ENCODE data around the gene ESAM. TPM values are rescaled to one million over a fixed set of nuclear protein-coding genes. Genes with fewer than 3 reads are reported as not detected.

Gene ESAM
- polyA plus RNA-seq, 1 donor (not counting 4 experiments of a cell fraction or from before 2014, with no cell fraction given): 0.04 TPM

DNA sequence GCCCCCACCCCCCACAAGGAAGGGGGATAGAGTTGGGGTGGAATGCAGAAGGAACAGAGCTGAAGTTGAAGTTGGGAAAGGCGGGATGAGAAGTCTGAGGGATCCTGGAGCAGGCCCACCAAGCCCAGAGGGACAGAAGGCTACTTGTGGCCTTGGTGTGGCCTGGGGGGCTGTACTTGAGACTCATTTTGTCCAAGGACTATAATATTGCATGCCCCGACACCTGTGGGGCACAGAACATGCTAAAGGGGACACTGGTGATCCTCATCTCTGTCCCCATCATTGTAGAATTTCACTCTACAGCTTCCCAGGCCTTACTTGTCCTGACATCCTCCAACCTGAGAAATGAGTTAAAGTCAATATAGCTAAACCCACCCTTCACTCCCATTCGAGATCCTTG, 1.3 kb downstream of the ESAM start:
- Histone ChIP-seq H3K9me1 (ENCODE audit: control insufficient read depth, extremely low read depth, insufficient read depth, low read length) (no peaks in the 10 kb centered on the region), H3K79me2 (ENCODE audit: control insufficient read depth, insufficient read depth, low read length) (no peaks in the 10 kb centered on the region), H2AFZ (ENCODE audit: control insufficient read depth, low read length) (no peak overlapping the region), H3K27me3 (ENCODE audit: control insufficient read depth, extremely low read depth, insufficient read depth, low read length) (peaks cover 72% of the 10 kb centered on the region), H3K27ac (ENCODE audit: control insufficient read depth, insufficient read depth, low read length) (no peak overlapping the region), H3K4me2 (ENCODE audit: control insufficient read depth, extremely low read depth, insufficient read depth, low read depth, low read length) (no peak overlapping the region), H3K9ac (ENCODE audit: control insufficient read depth, extremely low read depth, insufficient read depth, low read length) (no peak overlapping the region), H3K4me3 (ENCODE audit: control insufficient read depth in 2 of 3, extremely low read depth in 1 of 3, insufficient read depth in 2 of 3, low read depth in 1 of 3, low read length in 3 of 3) (no peak overlapping the region), H4K20me1 (ENCODE audit: control insufficient read depth, extremely low read depth, insufficient read depth, low read length) (no peaks in the 10 kb centered on the region), H3K4me1 (ENCODE audit: control insufficient read depth, extremely low read depth, insufficient read depth, low read length) (peaks cover 13% of the 10 kb centered on the region), H3K9me3 (ENCODE audit: control insufficient read depth, low read depth, low read length) (no peaks in the 10 kb centered on the region), H3K36me3 (ENCODE audit: control insufficient read depth in 2 of 2, extremely low read depth in 1 of 2, insufficient read depth in 2 of 2, low read length in 2 of 2) (no peaks in the 10 kb centered on the region)
- TF ChIP-seq, protein P1, sequence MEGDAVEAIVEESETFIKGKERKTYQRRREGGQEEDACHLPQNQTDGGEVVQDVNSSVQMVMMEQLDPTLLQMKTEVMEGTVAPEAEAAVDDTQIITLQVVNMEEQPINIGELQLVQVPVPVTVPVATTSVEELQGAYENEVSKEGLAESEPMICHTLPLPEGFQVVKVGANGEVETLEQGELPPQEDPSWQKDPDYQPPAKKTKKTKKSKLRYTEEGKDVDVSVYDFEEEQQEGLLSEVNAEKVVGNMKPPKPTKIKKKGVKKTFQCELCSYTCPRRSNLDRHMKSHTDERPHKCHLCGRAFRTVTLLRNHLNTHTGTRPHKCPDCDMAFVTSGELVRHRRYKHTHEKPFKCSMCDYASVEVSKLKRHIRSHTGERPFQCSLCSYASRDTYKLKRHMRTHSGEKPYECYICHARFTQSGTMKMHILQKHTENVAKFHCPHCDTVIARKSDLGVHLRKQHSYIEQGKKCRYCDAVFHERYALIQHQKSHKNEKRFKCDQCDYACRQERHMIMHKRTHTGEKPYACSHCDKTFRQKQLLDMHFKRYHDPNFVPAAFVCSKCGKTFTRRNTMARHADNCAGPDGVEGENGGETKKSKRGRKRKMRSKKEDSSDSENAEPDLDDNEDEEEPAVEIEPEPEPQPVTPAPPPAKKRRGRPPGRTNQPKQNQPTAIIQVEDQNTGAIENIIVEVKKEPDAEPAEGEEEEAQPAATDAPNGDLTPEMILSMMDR (optimal IDR thresholded peaks at IDR 0.05 in 1 of 3, IDR thresholded peaks at IDR 0.05 in 1 of 3, conservative IDR thresholded peaks at IDR 0.05 in 1 of 3; ENCODE audit: extremely low read depth in 1 of 3, insufficient read depth in 2 of 3, low read length in 3 of 3): no peak
- TF ChIP-seq EZH2 (IDR thresholded peaks at IDR 0.05; ENCODE audit: low read length): no peak
- DNase-seq (ENCODE audit: low read depth, low spot score) (no peak), FAIRE-seq (no peak)
- dilution Hi-C loops (cut with MboI; ENCODE audit: extremely low pct_ligation_motif_present, low sequenced_read_pairs): no loop called here

DNA sequence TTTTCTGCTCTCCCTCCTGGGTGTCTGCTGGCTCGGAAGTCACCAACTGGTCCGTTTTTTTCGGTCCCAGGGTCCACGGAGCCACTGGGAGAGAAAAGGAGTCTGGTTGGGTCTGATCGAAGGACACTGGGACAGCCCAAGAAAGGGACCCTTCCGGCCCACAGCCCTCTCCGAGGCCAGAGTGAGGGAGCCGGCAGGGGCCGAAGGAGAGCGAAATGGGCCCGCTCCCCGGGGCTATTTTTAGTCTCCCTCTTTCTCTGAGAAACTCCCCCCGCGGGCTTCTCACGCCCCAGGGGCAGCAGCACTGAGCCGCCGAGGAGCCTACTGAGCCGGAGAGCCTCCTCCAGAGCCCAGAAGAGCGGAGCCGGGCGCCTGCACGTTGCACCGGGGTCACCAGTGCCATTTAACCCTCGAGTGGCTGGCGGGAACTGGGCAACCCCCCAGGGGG, 1.9 kb downstream of the ESAM start:
- no peak overlapping the region for H3K9ac ChIP-seq (ENCODE audit: control insufficient read depth, extremely low read depth, insufficient read depth, low read length)
- H3K27me3 ChIP-seq (ENCODE audit: control insufficient read depth, extremely low read depth, insufficient read depth, low read length): peaks cover 73% of the 10 kb centered on the region
- no peak for DNase-seq (ENCODE audit: low read depth, low spot score)
- no peaks in the 10 kb centered on the region for H3K9me1 ChIP-seq (ENCODE audit: control insufficient read depth, extremely low read depth, insufficient read depth, low read length)
- no peaks in the 10 kb centered on the region for H3K79me2 ChIP-seq (ENCODE audit: control insufficient read depth, insufficient read depth, low read length)
- FAIRE-seq: no peak
- no peaks in the 10 kb centered on the region for H3K36me3 ChIP-seq (ENCODE audit: control insufficient read depth in 2 of 2, extremely low read depth in 1 of 2, insufficient read depth in 2 of 2, low read length in 2 of 2)
- dilution Hi-C loops (cut with MboI; ENCODE audit: extremely low pct_ligation_motif_present, low sequenced_read_pairs): no loop called here
- no peaks in the 10 kb centered on the region for H4K20me1 ChIP-seq (ENCODE audit: control insufficient read depth, extremely low read depth, insufficient read depth, low read length)
- H3K4me3 ChIP-seq (ENCODE audit: control insufficient read depth in 2 of 3, extremely low read depth in 1 of 3, insufficient read depth in 2 of 3, low read depth in 1 of 3, low read length in 3 of 3): no peak overlapping the region
- peaks cover 13% of the 10 kb centered on the region for H3K4me1 ChIP-seq (ENCODE audit: control insufficient read depth, extremely low read depth, insufficient read depth, low read length)
- H3K4me2 ChIP-seq (ENCODE audit: control insufficient read depth, extremely low read depth, insufficient read depth, low read depth, low read length): no peak overlapping the region
- H3K9me3 ChIP-seq (ENCODE audit: control insufficient read depth, low read depth, low read length): no peaks in the 10 kb centered on the region
- no peak overlapping the region for H3K27ac ChIP-seq (ENCODE audit: control insufficient read depth, insufficient read depth, low read length)
- no peak overlapping the region for H2AFZ ChIP-seq (ENCODE audit: control insufficient read depth, low read length)
- no peak for TF ChIP-seq EZH2 (IDR thresholded peaks at IDR 0.05; ENCODE audit: low read length)
- TF ChIP-seq, protein P1 (optimal IDR thresholded peaks at IDR 0.05 in 1 of 3, IDR thresholded peaks at IDR 0.05 in 1 of 3, conservative IDR thresholded peaks at IDR 0.05 in 1 of 3; ENCODE audit: extremely low read depth in 1 of 3, insufficient read depth in 2 of 3, low read length in 3 of 3): no peak
